GM18517 (cell line): ENCODE measurements around the gene ZFP69B.
"Not testable (repeated sequence)": the region's sequence is repeated elsewhere in the genome, so short reads cannot be mapped to it uniquely, and the experiment has no call there.

ENCODE experiments used
- ATAC-seq: cut with Tn5 transposase; IDR thresholded peaks from one replicate; pipeline ENCODE4 v1.9.1; 2021; ENCODE audit warnings: mild to moderate bottlenecking, moderate library complexity; ENCODE audit not compliant: unreplicated experiment

ZFP69B gene

DNA sequence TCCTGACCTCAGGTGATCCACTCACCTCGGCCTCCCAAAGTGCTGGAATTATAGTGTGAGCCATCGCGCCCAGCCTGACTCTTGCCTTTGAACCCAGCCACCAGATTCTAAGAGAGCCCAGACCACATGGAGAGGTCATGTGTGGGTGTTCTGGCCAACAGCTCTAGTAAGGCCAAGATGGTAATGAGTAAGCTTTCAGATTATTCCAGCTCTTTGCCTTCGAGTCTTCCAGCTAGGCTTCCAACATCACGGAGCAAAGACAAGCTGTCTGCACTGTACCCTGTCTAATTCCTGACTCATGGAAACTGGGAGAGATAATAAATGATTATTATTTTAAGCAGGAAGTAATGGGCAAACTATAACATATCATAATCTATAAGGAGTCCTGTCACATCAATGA, 14.8 kb upstream of the ZFP69B start:
- ATAC-seq = no peak

- ATAC-seq = no peak
Measured at GRCh38 chr1:40435876-40436275, 14.4 kb upstream of the ZFP69B start.

- no peak for ATAC-seq
Measured at GRCh38 chr1:40438391-40439015, 11.8 kb upstream of the ZFP69B start.

DNA sequence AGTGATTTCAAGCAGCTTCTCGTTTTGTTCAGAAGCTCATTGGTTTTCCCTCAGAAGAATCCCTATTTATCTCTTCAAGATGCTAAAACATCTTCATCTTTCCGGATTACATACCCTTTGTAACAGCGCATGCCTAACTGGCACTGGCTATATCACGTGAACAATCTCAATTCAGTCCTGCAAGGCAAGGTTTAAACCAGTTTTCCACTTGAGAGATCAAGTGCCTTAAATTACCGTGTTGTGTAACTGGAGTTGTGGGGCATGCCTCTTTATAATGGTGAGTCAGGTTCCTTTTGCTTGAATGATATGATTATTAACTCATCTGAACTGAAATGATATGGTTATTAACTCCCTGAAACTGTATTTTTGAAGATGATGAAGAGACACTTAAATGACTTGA, 11.0 kb upstream of the ZFP69B start:
- no peak for ATAC-seq

- ATAC-seq = peak; percentile 50
Measured at GRCh38 chr1:40450495-40451237, 390 bp downstream of the ZFP69B start.

DNA sequence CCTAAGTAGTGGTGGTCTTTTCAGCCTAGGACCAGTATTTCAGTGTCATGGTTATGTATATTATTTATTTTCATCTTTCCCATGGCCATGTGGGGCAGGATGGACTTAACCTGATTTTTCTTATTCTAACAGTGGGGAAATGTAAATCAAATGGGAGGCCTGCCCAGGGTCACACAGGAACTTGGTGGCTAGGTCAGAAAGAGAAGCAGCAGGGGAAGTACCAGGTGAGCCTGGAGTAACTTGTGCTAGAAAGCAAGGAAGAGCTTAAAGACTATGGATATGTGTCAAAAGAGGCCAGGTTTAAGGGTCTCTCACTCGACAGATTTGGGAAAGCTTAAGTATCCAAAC, 936 bp downstream of the ZFP69B start:
- peak; percentile 25 for ATAC-seq

GRCh38 chr1:40454873-40455272, 4.6 kb downstream of the ZFP69B start:
- no peak for ATAC-seq

DNA sequence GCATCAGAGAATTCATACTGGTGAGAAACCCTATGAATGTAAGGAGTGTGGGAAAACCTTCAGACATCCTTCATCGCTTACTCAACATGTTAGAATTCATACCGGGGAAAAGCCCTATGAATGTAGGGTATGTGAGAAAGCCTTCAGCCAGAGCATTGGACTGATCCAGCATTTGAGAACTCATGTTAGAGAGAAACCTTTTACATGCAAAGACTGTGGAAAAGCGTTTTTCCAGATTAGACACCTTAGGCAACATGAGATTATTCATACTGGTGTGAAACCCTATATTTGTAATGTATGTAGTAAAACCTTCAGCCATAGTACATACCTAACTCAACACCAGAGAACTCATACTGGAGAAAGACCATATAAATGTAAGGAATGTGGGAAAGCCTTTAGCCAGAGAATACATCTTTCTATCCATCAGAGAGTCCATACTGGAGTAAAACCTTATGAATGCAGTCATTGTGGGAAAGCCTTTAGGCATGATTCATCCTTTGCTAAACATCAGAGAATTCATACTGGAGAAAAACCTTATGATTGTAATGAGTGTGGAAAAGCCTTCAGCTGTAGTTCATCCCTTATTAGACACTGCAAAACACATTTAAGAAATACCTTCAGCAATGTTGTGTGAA, 12.8 kb downstream of the ZFP69B start:
- no peak for ATAC-seq

DNA sequence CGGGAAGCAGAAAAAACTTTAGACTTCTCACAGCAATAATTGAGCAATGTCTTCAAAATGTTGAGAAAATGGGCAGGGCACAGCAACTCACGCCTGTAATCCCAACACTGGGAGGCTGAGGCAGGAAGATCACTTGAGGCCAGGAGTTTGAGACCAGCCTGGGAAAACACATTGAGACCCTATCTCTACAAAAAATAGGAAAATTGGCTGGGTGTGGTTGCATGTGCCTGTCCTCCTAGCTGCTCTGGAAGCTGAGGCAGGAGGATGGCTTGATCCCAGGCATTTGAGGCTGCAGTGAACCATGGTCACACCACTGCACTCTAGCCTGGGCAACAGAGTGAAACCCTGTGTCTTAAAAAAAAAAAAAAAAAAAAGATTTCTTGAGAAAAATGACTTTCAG, 19.1 kb downstream of the ZFP69B start:
- no peak for ATAC-seq

- no peak for ATAC-seq
Measured at GRCh38 chr1:40475268-40475667, 25.0 kb downstream of the ZFP69B start.

DNA sequence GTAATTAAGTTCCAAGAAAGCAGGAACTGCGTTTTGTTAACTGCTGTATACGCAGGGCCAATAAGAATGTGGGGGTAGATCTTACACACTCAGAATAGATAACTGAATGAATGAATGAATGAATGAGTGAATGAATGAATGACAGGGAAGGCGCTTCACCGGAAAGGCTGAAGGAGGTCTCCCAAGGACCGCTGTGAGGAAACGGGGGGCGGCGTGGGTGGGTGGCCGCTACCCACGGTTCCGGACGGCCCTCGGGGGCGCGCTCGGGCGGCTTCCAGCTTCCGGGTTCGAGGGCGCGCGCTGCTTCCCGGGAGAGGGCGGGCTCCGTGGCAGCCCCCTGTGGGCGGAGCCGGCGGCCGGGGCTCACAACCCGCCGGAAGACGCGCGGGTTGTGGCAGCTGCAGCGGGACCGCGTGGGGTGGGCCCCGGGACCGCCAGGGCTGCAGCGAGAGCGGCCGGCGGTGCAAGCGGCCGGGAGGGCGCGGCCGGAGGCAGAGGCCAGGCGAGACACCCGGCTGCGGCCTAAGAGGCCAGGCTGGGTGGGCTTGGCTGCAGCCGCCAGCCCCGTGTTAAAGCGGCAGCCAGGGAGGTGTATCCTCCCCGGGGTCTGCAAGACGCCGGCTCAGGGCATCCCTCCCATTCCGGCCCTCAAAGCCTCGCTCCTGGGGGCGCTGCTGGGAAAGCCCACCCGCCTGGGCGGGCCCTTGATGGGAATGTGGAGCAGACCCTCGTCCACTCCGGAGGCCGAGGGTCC, 26.8 kb downstream of the ZFP69B start, which contains the start of gene ZFP69:
Gene ZFP69 (plus strand): TSS at position 367 of the 754 bp plus-strand sequence. CDS start 2,072 bp downstream, outside the sequence.
- no peak for ATAC-seq

DNA sequence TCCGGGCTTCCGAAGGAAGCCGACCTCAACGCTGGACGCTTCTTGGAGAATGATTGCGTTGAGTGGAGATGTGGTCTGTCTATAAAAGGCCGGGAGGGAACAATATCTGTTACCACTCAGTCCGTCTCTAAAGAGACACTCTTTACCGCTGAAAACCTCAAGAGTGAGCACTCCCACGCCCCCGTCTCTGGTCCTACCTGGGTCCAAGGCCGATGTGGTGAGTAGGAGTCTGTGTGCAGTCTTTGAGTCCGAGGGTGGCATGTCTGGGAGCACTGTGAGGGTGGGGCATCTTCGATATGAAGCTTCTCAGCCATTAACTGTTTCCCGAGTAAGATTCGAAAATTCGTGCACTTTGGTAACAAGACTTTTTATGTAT, 27.4 kb downstream of the ZFP69B start:
- no peak for ATAC-seq

GRCh38 chr1:40478276-40478675, 28.0 kb downstream of the ZFP69B start:
- ATAC-seq = no peak

- no peak for ATAC-seq
Measured at GRCh38 chr1:40479156-40479555, 28.9 kb downstream of the ZFP69B start.

DNA sequence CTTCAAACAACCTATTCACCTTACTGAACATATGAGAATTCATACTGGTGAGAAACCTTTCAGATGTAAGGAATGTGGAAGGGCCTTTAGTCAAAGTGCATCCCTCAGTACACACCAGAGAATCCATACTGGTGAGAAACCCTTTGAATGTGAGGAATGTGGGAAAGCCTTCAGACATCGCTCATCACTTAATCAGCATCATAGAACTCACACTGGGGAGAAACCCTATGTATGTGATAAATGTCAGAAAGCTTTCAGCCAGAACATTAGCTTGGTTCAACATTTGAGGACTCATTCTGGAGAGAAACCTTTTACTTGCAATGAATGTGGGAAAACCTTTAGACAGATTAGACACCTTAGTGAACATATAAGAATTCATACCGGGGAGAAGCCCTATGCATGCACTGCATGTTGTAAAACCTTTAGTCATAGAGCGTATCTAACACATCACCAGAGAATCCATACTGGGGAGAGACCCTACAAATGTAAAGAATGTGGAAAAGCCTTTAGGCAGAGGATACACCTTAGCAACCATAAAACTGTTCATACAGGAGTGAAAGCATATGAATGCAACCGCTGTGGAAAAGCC, 45.1 kb downstream of the ZFP69B start:
- ATAC-seq = no peak

DNA sequence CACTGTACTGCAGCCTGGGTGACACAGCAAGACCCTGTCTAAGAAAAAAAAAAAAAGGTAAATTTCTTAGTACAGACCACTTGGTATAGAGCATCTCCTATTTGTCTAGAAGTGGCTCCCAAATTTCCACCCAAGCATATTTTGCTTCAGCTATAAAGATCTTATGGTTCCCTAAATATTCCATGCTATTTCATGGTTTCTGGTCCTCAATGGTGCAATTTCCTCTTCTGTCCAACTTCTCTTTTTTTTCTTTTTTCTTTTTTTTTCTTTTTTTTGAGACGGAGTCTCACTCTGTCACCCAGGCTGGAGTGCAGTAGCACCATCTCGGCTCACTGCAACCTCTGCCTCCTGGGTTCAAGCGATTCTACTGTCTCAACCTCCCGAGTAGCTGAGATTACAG, 52.4 kb downstream of the ZFP69B start:
- ATAC-seq = not testable (repeated sequence)

GRCh38 chr1:40507973-40508372, 57.7 kb downstream of the ZFP69B start:
- no peak for ATAC-seq

DNA sequence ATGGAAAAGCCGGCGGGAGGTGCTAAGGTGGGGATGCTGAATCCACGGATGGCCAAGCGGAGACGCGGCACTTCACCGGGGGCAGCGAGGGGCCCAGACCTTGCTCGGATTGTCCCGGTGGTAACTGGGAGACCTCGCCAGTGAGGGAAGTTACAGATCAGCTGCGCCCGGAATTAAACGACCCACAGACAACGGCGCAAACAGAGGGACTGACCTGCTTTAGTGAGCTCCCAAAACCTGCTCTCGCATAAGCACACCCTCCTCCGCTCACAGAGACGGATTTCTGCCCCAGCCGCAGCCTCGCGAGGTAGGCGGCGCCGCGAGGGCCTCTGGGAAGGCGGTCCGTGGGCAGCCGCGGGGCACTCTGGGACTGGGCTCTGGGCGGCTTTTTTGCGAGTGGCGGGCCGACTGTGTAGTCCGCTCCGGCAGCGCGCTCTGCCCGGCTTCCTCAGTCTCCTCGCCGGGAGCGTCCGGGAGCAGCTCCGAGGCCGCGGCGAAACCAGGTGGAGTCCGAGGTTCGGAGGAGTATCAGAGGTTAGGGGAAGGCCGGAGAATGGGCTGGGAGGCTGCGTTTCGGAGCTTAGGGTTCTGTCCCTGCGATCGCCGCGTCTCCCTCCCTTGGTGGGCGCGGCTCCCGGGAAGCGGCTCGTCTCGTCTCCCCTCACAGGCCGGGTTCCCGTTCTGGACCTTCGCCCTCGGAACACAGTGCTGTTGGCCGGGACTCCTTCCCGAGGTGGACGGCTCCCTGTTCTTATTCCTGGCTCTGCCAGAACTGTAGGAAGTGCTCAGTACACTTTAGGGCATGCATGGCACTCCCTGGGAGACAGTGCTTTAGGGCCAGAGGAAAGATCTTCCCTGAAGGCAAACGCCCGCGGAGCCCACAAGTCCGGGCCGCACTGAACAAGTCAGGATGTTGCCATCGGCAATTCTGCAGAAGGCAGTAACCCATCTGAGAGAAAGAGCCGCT, 58.4 kb downstream of the ZFP69B start, which contains the start of gene EXO5:
Gene EXO5 (plus strand): TSS at position 393 of the 967 bp plus-strand sequence. CDS start 5,778 bp downstream, outside the sequence.
- peak; percentile 79 for ATAC-seq
